ENCODE results near the gene HP1BP3. TPM values are rescaled to one million over a fixed set of nuclear protein-coding genes. Genes with fewer than 3 reads are reported as not detected.
"Not testable (repeated sequence)": the region's sequence is repeated elsewhere in the genome, so short reads cannot be mapped to it uniquely, and the experiment has no call there.

Gene HP1BP3
- total and polyA plus RNA-seq, 2 of the 4 experiments (the other 2 are of a cell fraction): 88.4 to 151 TPM

DNA sequence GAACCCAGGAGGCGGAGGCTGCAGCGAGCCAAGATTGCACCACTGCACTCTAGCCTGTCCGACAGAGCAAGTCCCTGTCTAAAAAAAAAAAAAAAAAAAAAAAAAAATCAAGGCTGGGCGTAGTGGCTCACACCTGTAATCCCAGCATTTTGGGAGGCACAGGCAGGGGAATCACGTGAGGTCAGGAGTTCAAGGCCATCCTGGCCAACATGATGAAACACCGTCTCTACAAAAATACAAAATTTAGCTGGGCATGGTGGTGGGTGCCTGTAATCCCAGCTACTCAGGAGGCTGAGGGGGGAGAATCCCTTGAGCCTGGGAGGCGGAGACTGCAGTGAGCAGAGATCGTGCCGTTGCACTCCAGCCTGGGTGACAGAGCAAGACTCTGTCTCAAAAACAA, 2.5 kb upstream of the HP1BP3 start:
- H2AK5ac ChIP-seq (ENCODE audit: low read depth, low read length); H3K56ac ChIP-seq (ENCODE audit: extremely low read depth, insufficient read depth, low read length); H4K91ac ChIP-seq (ENCODE audit: insufficient read depth, low read depth, low read length); DNase-seq; H3K36me3 ChIP-seq (ENCODE audit: control insufficient read depth, insufficient read depth, low read length); H3K4ac ChIP-seq (ENCODE audit: low read depth, low read length); H3K14ac ChIP-seq (replicated peaks; ENCODE audit: low read depth, low read length); H3K27me3 ChIP-seq (ENCODE audit: control insufficient read depth, insufficient read depth, low read length); H2AK9ac ChIP-seq (replicated peaks; ENCODE audit: low read depth, low read length, poor library complexity); H2BK15ac ChIP-seq (ENCODE audit: low read depth, low read length); H2AFZ ChIP-seq (replicated peaks; ENCODE audit: low read length, poor library complexity); H2BK20ac ChIP-seq (ENCODE audit: low read depth, low read length); H3K9me1 ChIP-seq (ENCODE audit: insufficient read depth, low read length); H3K4me2 ChIP-seq (ENCODE audit: low read depth, low read length); CTCF ChIA-PET; H3K4me1 ChIP-seq (ENCODE audit: control insufficient read depth, insufficient read depth, low read length); dilution Hi-C loops (cut with HindIII; ENCODE audit: low sequenced_read_pairs, unreplicated experiment); BruUV-seq (replicated peaks); H3K18ac ChIP-seq (ENCODE audit: low read depth, low read length); H3K27ac ChIP-seq (ENCODE audit: insufficient read depth, low read length); H4K5ac ChIP-seq (ENCODE audit: low read depth, low read length); ATAC-seq (ENCODE audit: low read depth); H2BK5ac ChIP-seq (ENCODE audit: low read depth, low read length, poor library complexity, severe bottlenecking); H3K9ac ChIP-seq (ENCODE audit: low read depth, low read length); H4K8ac ChIP-seq (ENCODE audit: low read depth in 2 of 2, low read length in 2 of 2); H2BK120ac ChIP-seq (ENCODE audit: low read depth, low read length); H3K23ac ChIP-seq (ENCODE audit: low read depth, low read length); POLR2A ChIA-PET (ENCODE audit: unreplicated experiment); H3K9me3 ChIP-seq (ENCODE audit: control insufficient read depth, insufficient read depth, low read length); H3K4me3 ChIP-seq (ENCODE audit: insufficient read depth, low read depth, low read length): not testable (repeated sequence)
- in situ Hi-C loops (cut with MboI; ENCODE audit: low sequenced_read_pairs): loop anchor here (10.0 kb wide), 1 partner anchor 405 kb away; no protein-coding TSS in a partner anchor
- intact Hi-C loops (cut with micrococcal nuclease): loop anchor here (10.0 kb wide), 1 partner anchor 285 kb away; no protein-coding TSS in a partner anchor
- H4K20me1 ChIP-seq (ENCODE audit: insufficient read depth, low read length): peaks cover 19% of the 10 kb centered on the region
- WGBS, 2 experiments (ENCODE audit: extremely low coverage in 2 of 2, insufficient read length in 1 of 2): no CpG with 5 or more reads among the region's 9 CpGs
- peaks cover 3 to 20% of the 10 kb centered on the region in 2 experiments; a peak in 3 of 4 replicates for H3K79me1 ChIP-seq (ENCODE audit: low read depth in 1 of 2, low read length in 2 of 2)
